ENCODE data around the gene CHSY1. TPM values are rescaled to one million over a fixed set of nuclear protein-coding genes. Genes with fewer than 3 reads are reported as not detected.
"Not testable (repeated sequence)": the region's sequence is repeated elsewhere in the genome, so short reads cannot be mapped to it uniquely, and the experiment has no call there.

The CHSY1 gene, protein sequence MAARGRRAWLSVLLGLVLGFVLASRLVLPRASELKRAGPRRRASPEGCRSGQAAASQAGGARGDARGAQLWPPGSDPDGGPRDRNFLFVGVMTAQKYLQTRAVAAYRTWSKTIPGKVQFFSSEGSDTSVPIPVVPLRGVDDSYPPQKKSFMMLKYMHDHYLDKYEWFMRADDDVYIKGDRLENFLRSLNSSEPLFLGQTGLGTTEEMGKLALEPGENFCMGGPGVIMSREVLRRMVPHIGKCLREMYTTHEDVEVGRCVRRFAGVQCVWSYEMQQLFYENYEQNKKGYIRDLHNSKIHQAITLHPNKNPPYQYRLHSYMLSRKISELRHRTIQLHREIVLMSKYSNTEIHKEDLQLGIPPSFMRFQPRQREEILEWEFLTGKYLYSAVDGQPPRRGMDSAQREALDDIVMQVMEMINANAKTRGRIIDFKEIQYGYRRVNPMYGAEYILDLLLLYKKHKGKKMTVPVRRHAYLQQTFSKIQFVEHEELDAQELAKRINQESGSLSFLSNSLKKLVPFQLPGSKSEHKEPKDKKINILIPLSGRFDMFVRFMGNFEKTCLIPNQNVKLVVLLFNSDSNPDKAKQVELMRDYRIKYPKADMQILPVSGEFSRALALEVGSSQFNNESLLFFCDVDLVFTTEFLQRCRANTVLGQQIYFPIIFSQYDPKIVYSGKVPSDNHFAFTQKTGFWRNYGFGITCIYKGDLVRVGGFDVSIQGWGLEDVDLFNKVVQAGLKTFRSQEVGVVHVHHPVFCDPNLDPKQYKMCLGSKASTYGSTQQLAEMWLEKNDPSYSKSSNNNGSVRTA
- 73.6 TPM for polyA plus RNA-seq (2013, experiment 1 of 2; ENCODE audit: insufficient read length)
- 79.5 TPM for polyA plus RNA-seq (2013, experiment 2 of 2; ENCODE audit: insufficient read length)

DNA sequence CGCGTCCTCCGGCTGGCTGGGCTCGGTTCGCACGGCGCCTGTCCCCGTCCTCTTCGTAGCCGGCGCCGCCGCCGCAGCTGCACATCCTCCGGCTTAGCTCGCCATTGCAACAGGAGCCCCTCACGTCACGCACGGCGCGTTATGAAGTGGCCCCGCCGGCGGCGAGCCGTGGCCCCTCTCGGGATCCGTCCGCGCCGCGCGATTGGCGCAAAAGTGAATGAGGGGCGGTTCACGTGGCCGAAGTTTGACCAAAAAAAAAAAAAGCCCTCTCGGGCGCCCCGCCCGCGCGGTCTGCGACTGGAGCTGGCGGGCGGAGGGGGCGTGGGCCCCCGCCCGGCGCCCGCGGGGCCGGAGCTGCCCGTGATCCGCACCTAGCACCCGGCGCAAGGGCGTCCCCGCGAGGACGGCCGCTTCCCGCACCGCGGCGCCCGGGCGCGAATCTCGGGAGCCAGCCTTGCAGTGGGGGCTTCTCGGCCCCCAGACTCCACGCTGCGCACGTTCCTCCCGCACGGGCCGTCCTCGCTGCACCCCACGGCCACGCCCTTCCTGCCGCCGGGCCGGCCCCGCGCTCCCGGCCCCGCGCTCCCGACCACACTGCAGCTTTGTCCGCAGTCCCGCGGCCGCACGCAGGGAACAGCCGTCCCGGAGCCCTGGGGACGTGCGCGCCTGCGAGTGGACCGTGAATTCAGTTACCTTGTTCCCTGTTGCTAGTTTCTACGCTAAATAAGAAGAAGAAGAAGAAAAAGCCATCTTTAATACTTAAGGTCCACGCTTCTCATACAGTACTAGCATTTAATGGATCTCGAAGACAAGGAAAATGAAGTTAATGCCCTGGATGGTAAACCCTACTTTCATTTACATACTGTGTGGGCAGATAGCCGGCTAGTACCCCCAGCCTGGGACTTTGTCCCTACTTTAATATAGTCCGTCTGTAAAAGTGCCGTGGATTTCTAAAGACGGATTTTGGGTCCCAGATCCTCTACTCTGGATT, at the start of gene CHSY1:
Gene CHSY1, minus strand, starts transcription at position 219 of the 991 bp plus-strand sequence. CDS start 592 bp downstream, outside the sequence.
- peak; percentile 95 for DNase-seq

DNA sequence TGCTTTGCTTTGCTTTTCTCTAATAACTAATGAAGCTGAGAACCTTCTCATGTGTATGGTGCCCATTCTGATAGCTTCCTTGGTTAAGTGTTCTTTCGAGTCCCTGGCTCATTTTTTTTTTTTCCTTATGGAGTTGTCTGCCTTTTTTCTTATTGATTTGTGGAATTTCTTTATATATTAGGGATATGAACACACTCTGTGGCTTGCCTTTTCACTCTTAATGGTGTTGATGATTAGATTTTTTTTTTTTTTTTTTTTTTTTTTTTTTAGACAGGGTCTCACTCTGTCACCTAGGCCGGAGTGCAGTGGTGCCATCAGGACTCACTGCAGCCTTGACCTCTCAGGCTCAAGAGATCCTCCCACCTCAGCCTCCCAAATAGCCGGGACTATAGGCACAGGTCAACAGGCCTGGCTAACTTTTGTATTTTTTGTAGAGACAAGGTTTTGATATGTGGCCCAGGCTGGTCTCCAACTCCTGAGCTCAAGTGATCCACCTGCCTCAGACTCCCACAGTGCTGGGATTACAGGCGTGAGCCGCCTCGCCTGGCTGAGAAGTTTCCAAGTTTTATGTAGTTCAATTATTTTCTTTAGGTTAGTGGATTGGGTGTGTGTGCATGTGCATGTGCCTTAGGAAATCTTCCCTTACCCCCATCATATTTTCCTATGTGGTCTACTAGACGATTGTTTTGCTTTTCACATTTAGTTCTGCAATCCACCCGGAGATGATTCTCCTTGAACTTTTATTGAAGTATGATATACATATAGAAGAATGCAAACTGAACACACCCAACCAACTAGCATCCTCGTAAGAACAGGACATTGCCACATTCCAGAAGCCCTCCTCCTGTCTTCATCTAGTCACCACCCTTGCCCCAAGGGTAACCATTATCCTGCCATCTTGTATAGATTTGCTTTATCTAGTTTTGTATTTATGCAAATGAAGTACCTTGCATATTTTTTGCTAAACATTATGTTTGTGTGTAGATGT, 44.9 kb upstream of the CHSY1 start:
- DNase-seq = peak; percentile 79

DNA sequence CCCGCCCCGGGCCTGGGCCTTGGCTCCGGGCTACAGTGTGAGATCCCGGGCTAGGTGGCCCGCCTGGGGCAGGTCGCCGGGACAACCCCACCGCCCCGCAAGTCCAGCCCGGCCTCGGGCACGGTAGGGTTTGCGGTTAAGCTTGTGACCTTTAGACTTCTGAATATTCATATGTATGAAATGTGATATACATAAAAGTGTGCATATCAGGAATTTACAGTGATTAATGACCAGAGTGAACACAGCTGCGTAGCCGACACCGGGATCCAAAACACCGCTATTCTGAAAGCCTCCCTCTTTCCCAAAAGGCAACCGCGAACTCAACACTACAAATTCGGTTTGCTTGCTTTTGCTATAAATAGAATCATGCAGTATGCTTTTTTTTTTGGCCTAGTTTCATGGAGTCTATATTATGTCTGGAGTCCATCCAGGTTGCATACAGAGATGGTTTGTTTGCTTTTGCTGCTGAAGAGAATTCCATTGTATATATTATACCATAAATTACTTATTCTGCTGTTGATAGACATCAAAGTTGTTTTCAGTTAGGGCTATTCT, 43.8 kb upstream of the CHSY1 start:
- peak; percentile 89 for DNase-seq

DNA sequence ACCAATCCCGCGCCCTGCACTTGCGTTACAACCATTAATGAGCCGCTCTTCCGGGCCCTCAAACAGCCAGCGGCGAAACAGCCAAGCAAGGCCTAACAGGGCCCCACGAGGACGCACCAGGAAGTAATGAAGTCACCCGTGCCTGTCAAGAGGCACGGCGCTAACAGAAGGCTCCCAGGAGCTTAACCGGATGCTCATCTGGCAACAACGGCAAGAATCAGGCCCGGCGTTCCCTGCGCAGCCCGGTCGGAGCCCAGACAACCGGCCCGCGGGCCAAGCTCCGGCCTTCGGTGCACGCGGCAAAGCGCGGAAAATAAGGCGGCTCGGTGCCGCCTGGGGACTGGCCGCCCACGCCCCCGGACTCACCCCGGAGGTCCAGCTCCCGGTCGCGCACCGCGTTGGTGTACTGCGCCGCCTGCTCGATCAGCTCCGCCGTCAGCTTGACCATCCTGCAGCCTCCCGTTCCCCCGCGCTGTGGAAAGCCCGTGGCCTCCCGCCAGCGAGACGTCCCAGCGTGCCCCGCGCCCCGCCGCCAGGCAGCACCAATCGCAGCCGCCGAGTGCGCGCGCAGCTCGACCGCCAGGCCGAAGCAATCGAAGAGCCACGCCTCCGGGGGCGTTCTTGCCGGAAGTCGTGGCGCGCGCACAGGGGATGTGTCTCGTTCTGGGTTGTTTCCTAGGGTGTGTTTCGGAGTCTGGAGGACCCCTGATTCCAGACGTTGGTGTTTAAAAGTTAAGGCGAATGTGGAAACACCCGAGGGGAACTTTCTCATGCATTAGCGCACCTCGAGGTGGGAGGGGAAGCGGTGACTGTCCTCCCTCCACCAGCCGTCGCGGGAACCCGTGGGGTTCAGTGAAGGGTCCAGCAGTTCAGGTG, 43.1 kb upstream of the CHSY1 start, which contains the start of gene SNRPA1:
Gene SNRPA1, minus strand, starts transcription at position 518 of the 876 bp plus-strand sequence. Its CDS starts 70 bp downstream, at position 448.
- peak; percentile 95 for DNase-seq

DNA sequence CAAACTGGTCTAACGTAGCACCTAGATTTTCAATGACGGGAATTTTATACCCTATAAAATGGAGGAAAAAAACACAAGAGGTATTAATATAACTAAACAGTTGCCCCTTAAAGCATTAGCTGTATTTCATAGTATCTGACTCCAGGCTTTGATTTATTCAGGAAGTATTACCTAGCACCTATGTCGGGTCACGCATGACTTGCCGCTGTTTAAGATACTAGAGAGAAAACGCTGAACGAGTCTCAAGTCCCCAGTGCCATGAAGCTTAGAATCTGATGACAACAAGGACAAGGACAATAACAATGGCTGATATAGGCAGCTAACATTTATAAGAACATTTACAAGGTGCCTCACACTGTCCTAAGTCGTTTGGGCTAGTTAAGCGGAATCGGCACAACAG, 41.3 kb upstream of the CHSY1 start:
- DNase-seq = no peak

DNA sequence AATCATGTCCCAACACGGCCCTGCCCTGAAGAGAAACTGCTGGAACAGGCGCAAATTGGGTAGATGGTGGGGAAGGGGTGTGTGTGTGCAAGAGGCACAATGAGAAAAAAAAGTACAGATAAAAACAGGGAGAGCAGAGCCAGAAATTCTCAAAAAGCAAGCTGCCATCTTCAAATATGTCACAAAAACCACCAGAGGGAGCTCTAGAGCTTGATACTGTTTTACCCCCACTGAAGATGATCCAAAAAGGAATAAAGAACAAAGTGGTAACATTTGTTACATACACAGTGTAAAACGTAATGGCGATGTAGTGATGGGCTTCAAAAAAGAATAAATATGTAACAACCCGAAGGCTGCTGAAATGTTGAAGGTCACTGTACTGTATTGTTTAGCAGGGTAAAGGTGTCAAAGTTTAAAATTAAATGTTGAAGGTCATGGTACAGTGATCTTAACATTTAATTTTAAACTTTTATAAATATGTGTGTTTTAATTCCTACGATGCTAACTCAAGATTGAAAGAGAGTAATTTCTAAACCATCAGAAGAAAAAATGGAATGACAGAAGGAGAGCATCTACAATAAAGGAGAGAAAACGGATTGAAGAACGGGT, 37.2 kb upstream of the CHSY1 start:
- peak; percentile 53 for DNase-seq

DNA sequence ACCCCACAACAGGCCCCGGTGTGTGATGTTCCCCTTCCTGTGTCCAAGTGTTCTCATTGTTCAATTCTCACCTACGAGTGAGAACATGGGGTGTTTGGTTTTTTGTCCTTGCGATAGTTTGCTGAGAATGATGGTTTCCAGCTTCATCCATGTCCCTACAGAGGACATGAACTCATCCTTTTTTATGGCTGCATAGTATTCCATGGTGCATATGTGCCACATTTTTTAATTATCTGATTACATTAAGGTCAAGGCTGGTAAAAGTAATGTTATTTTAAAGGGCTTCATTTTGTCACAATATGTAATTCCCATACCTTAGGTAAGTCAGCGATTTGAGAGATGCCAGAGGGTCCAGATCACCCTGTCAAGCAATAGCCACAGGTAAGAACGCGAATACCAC, 35.5 kb upstream of the CHSY1 start:
- not testable (repeated sequence) for DNase-seq

GRCh38 chr15:101286471-101287114, 34.7 kb upstream of the CHSY1 start:
- no peak for DNase-seq

DNA sequence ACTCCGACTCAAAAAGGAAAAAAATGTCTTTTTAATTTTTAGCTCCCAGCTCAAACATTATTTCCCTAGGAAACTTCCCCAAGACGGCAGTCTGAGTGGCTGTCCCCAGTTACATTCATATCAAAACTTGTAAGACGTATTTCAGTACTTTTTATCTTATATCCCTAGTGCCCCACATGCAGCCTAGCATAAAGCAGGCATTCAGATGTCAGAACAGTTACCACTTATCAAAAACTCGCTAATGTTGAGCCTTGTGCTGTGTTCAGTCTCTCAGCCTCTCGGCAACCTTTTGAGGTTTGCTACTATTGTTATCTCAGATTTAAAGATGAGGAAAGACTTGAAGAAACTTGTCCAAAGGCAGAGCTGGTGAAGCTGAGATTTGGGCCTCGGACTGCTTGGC, 32.1 kb upstream of the CHSY1 start:
- DNase-seq = no peak

DNA sequence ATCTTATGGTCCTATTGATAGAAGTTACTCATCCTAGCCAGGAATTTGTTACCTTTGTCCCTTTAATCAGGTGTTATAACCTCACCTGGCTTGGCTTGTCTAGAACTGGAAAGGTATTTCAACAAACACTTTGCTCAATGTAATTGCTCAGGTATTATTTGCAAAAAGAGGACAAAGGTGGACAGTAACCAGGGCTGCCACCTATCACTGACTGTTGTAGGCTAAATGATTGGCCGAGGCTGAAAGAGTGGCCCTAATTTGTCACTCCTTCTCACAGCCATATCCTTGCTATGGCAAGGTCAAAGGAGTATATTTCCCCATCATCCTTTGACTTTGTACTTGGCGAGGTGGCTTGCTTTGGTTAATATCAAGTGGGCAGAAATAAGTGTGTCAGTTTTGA, 28.2 kb upstream of the CHSY1 start:
- DNase-seq = no peak

DNA sequence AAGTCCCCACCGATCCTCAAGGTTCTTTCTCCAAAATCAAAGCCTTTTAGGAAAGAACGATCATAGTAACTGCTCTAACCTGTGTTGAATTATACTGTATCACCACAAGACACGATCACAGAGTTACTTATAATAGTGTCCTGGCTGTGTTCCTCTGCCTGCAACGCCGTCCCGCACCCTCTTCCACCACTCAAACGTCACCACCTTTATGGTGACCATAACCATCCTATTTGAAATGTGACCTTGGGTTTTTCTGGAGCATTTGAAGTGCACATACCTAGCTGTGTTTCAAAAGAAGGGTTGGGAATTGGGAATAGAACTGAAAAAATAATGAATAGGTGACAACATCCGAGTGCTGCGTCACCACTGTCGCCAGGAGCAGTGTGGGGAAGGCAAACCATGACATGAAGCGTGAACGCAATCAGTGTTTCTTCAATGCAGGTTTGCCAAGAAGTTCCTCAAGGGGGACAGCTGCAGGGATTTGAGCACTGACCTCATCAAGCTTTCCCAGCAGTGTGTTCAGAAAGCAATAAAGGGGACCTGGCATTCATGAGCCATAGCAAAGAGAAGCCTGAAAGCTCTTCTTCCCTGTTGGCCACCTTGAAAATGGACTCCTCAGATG, 26.2 kb upstream of the CHSY1 start:
- DNase-seq = no peak

DNA sequence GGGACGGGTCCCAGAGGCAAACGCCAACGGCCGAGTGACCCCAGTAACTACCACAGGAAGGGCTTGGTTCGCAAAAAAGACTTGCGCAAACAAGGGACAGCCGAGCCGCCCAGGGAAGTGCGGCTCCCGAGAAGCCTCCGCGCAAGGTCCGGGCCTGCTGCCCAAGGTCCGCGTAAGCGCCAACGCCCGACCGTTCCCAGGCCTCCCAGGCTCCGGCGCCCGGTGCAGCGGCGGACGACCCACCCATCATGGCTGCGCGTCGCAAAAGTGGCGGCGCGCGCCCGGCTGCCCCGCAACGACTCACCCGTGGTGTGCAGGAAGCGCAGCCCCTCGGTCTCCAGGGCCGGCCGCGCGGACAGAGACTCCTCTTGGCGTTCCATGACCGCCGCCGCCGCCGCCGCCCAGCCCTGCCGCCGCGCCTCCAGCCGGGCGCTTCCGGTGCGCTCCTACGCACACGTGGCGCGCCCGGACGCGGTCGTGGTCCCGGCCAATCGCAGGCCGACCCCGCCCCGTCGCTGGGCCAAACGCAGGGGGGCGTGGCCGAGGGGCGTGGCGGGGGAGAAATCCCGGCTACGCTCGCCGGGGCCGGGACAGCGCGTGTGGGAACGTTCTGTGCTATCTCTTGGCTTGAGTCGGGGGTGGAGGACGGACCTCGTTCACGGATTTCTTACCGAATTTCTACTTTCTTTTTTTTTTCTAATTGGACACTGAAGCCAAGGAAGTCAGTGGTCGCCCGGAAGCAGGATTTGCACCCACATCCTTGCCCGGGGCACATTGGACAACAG, 25.4 kb upstream of the CHSY1 start, which contains the start of gene SELENOS:
Gene SELENOS, minus strand, starts transcription at position 448 of the 785 bp plus-strand sequence. Its CDS starts 68 bp downstream, at position 380.
- peak; percentile 90 for DNase-seq

DNA sequence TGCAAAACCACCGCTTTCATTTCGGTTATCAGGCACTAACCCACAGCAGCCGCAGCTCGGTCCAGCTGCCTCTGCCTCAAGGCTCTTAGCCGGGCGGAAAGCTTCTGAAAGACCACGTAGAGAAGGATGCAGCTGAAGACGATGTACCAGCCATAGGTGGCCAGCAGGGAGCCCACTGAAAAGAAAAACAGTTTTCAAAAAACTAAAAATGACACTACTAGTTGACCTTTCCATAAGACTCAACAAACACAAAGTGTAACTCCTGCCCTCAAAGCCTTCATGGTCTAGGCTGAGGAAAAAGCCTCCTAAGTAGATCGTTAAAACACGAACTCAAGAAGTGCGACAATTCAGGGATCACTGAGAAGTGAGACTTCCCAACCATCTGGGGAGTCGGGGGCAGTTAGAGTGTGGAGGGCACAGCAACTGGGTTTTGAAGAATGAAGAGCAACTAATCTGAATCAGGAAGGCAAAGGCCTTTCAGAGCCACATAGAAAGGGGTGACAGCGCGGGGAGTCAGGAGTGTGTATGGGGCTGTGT, 24.7 kb upstream of the CHSY1 start:
- peak; percentile 50 for DNase-seq

GRCh38 chr15:101275018-101275417, 23.2 kb upstream of the CHSY1 start:
- DNase-seq = no peak

- no peak for DNase-seq
Measured at GRCh38 chr15:101273534-101273933, 21.7 kb upstream of the CHSY1 start.

DNA sequence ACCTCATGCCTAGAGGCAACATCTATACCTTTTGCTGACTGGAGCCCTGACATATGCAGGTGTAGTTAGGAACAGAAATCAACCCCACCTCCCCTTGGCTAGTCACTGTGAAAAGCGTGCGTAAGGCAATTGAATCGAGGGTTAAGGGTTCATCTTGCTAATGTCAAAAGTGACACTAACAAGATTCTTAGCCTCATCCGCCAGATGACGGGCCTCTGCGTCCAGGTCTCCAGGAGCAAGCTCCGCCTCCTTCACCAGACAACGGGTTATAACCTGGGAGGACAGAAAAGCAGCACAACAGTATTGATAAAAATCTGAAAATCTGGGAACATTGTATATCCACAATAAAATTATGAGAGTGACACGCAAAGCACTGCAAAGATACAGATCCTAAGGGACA, 20.7 kb upstream of the CHSY1 start:
- no peak for DNase-seq
